CD4-positive, alpha-beta T cell treated with Interleukin-6 at 100 ng/mL for 8 hours (primary cell): ENCODE measurements around the gene PITPNM3.

Experiments used
- DNase-seq: peaks from one replicate; pipeline ENCODE4 v3.0.0-alpha.2; 2020; ENCODE audit warnings: mixed read lengths, low spot score

The PITPNM3 gene

GRCh38 chr17:6408276-6408675 is 148.1 kb downstream of the PITPNM3 start:
- DNase-seq = no peak

GRCh38 chr17:6402258-6402657 is 154.1 kb downstream of the PITPNM3 start:
- DNase-seq = no peak
